Activated CD4-positive, alpha-beta memory T cell treated with anti-CD3 and anti-CD28 coated beads for 36 hours (primary cell): Measurements from ENCODE around the gene PPIF. TPM values are rescaled to one million over a fixed set of nuclear protein-coding genes. Genes with fewer than 3 reads are reported as not detected.

Experiments used
- CTCF ChIA-PET: fragments of 350-600 bp; sonication (Branson Sonifier 250); formaldehyde crosslinking; loops from one replicate; lab custom pipeline; 2021; ENCODE audit warnings: antibody characterized with exemption, inconsistent platforms; lab: Charles Lee
- POLR2A ChIA-PET: fragments of 350-600 bp; sonication (Branson Sonifier 250); formaldehyde crosslinking; loops from one replicate; lab custom pipeline; 2021; ENCODE audit warnings: antibody characterized with exemption; lab: Charles Lee
- DNase-seq: peaks from one replicate; pipeline ENCODE4 v3.0.0-alpha.2; 2020
- H3K27ac Mint-ChIP-seq: one replicate; pipeline ENCODE4 v1.8.0; 2021; ENCODE audit warnings: mixed read lengths
- H3K27me3 Mint-ChIP-seq: one replicate; pipeline ENCODE4 v1.8.0; 2021; ENCODE audit warnings: mixed read lengths
- H3K36me3 Mint-ChIP-seq: one replicate; pipeline ENCODE4 v1.8.0; 2021; ENCODE audit warnings: mixed read lengths
- H3K4me1 Mint-ChIP-seq: one replicate; pipeline ENCODE4 v1.8.0; 2021; ENCODE audit warnings: low read depth, mixed read lengths
- H3K4me3 Mint-ChIP-seq: one replicate; pipeline ENCODE4 v1.8.0; 2021; ENCODE audit warnings: mild to moderate bottlenecking, mixed read lengths
- H3K9me3 Mint-ChIP-seq: one replicate; pipeline ENCODE4 v1.8.0; 2021; ENCODE audit warnings: mixed read lengths
- intact Hi-C: fragments of 100-400 bp; cut with micrococcal nuclease; formaldehyde crosslinking; loops from one replicate; pipeline ENCODE4 v1.15.1; 2023
- total RNA-seq, 2 experiments: library from RNA; stranded (reverse); gene quantifications; one replicate each; pipeline ENCODE4 v1.2.3, GENCODE V29; 2021

The PPIF gene
- total RNA-seq, 2 experiments from 2014 or later: 87.2 to 94.0 TPM

GRCh38 chr10:79393924-79394610 is 46.8 kb downstream of the PPIF start:
- H3K36me3 Mint-ChIP-seq: no peaks in the 10 kb centered on the region

GRCh38 chr10:79394664-79395063 is 47.4 kb downstream of the PPIF start:
- intact Hi-C loops: no loop called here

More at GRCh38 chr10:79393924-79394610, 46.8 kb downstream of the PPIF start:
- no peak overlapping the region for H3K4me3 Mint-ChIP-seq
- POLR2A ChIA-PET: no interaction called here
- no peak for DNase-seq
- no peaks in the 10 kb centered on the region for H3K9me3 Mint-ChIP-seq
- CTCF ChIA-PET: interaction anchor here (1.3 kb wide), 1 partner anchor 100 kb away, joined by 3 read pairs; no protein-coding TSS in a partner anchor
- H3K27me3 Mint-ChIP-seq: peaks cover 1% of the 10 kb centered on the region
- H3K4me1 Mint-ChIP-seq: no peaks in the 10 kb centered on the region
- H3K27ac Mint-ChIP-seq: no peak overlapping the region
- intact Hi-C loops: no loop called here

GRCh38 chr10:79396520-79396919 is 49.3 kb downstream of the PPIF start:
- CTCF ChIA-PET: interaction anchor here (2.6 to 3.1 kb wide), 2 partner anchors 22 to 71 kb away, joined by 8 to 14 read pairs; no protein-coding TSS in a partner anchor

More at GRCh38 chr10:79394664-79395063, 47.4 kb downstream of the PPIF start:
- DNase-seq: no peak
- Mint-ChIP-seq H3K4me3 (no peak overlapping the region), H3K36me3 (no peaks in the 10 kb centered on the region), H3K4me1 (no peaks in the 10 kb centered on the region), H3K27me3 (peaks cover 1% of the 10 kb centered on the region), H3K27ac (no peak overlapping the region), H3K9me3 (no peaks in the 10 kb centered on the region)
- CTCF ChIA-PET: interaction anchor here (1.3 to 3.1 kb wide), 2 partner anchors 21 to 99 kb away, joined by 3 to 14 read pairs; no protein-coding TSS in a partner anchor
- POLR2A ChIA-PET: no interaction called here

GRCh38 chr10:79397051-79397450 is 49.8 kb downstream of the PPIF start:
- Mint-ChIP-seq H3K4me3 (no peak overlapping the region), H3K4me1 (no peaks in the 10 kb centered on the region), H3K27ac (no peak overlapping the region), H3K27me3 (peaks cover 1% of the 10 kb centered on the region), H3K9me3 (no peaks in the 10 kb centered on the region), H3K36me3 (no peaks in the 10 kb centered on the region)
- POLR2A ChIA-PET: no interaction called here
- intact Hi-C loops: no loop called here
- no peak for DNase-seq
- CTCF ChIA-PET: interaction anchor here (2.6 to 3.1 kb wide), 2 partner anchors 23 to 70 kb away, joined by 8 to 14 read pairs; no protein-coding TSS in a partner anchor

More at GRCh38 chr10:79396520-79396919, 49.3 kb downstream of the PPIF start:
- DNase-seq: no peak
- Mint-ChIP-seq H3K36me3 (no peaks in the 10 kb centered on the region), H3K27ac (no peak overlapping the region), H3K9me3 (no peaks in the 10 kb centered on the region), H3K4me3 (no peak overlapping the region), H3K27me3 (peaks cover 1% of the 10 kb centered on the region), H3K4me1 (no peaks in the 10 kb centered on the region)
- POLR2A ChIA-PET: no interaction called here
- intact Hi-C loops: no loop called here

DNA sequence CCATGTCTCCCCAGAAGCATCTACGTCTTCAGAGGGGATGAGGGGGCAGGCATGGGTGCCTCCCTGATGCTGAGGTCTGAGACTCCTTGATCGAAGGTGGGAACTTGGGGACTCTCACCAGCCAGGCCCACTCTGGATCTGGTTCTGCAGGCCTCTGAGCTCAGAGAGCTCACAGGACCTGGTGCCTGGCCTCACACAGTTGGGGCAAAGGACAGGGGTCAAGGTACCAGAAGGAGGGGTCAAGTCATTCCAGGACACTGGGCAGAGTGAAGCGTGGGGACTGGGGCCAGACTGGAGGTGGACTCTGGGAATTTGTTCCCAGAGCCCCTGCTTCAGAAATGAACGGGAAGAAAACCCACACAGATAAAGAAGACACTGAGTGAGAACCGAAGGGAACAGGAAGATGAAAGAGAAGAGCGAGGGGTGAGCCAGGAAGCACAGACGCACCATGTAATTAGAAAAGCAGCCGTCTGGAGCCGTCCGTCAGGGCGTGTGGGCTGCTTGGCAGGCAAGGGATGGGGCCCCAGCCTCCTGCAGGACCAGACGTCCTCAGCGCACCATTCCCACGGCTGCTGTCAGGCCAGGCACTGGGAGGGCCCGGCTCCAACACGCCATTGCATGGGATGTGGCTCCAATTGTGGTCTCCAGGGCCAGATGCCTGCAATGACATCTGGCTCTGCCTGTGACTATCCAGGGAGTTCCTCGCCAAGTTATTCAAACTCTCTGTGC is 50.5 kb downstream of the PPIF start:
- H3K4me1 Mint-ChIP-seq: no peaks in the 10 kb centered on the region
- no peaks in the 10 kb centered on the region for H3K36me3 Mint-ChIP-seq
- intact Hi-C loops: no loop called here
- no peak overlapping the region for H3K27ac Mint-ChIP-seq
- H3K9me3 Mint-ChIP-seq: no peaks in the 10 kb centered on the region
- H3K27me3 Mint-ChIP-seq: peaks cover 1% of the 10 kb centered on the region
- ChIA-PET POLR2A (no interaction called here), CTCF (interaction anchor here (0.9 to 3.1 kb wide), 3 partner anchors 24 to 70 kb away, joined by 3 to 14 read pairs (median 8); no protein-coding TSS in a partner anchor)
- H3K4me3 Mint-ChIP-seq: no peak overlapping the region
- no peak for DNase-seq

DNA sequence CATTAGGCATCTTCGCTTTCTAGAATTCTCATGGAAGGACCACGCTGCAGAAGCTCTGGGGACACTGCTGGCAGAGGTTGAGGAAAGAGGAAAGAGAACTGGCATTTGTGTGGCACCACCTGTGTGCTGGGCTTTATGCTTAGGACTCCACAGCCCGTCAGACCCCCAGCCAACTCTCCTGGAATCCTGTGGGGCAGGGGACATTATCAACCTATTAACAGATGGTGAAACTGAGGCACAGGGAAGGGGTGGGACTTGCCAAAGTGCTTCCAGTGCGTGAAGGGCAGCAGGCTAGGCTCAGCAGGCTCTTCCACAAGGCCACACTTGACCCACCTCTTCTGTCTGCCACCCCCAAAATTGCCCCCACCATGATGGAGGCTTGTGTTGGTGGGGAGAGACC is 51.4 kb downstream of the PPIF start:
- H3K27me3 Mint-ChIP-seq: peaks cover 1% of the 10 kb centered on the region
- no peaks in the 10 kb centered on the region for H3K9me3 Mint-ChIP-seq
- no peak overlapping the region for H3K27ac Mint-ChIP-seq
- H3K4me3 Mint-ChIP-seq: no peak overlapping the region
- intact Hi-C loops: no loop called here
- no peaks in the 10 kb centered on the region for H3K4me1 Mint-ChIP-seq
- H3K36me3 Mint-ChIP-seq: no peaks in the 10 kb centered on the region
- ChIA-PET CTCF (interaction anchor here (0.9 to 1.8 kb wide), 3 partner anchors 64 to 78 kb away, joined by 3 to 8 read pairs (median 4); no protein-coding TSS in a partner anchor), POLR2A (no interaction called here)
- no peak for DNase-seq

DNA sequence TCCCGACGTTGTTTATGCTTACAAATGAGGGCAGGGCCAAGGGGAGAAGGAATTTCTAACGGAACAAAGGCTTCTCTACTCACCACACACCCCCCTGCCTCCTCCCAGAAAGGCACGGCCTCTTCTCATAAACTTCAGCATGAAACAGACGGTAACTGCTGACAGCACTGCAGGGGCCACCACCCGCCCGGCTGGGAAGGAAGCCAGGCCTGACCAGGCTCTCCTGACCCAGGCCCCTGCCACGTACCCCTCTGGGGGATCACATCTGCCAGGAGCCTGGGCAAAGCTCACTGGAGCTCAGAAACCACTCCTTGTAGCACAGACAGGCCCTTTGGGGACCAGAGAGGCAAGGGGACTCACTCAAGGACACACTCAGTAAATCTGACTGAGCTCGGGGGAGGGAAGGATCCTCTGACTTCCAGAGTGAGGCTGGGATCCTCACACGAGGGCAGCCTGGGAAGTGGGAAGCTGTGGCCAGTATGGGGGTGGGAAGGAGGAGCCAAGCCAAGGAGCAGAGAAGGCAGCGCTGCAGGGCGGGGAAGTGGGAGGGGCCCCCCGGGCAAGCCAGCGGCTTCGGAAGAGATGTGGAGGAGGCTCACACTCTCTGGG is 52.1 kb downstream of the PPIF start:
- POLR2A ChIA-PET: no interaction called here
- no peak for DNase-seq
- H3K27ac Mint-ChIP-seq: no peak overlapping the region
- CTCF ChIA-PET: interaction anchor here (1.1 to 2.4 kb wide), 5 partner anchors 63 to 88 kb away, joined by 3 to 16 read pairs (median 5); no protein-coding TSS in a partner anchor
- no peak overlapping the region for H3K4me3 Mint-ChIP-seq
- H3K27me3 Mint-ChIP-seq: peaks cover 1% of the 10 kb centered on the region
- intact Hi-C loops: no loop called here
- no peaks in the 10 kb centered on the region for H3K9me3 Mint-ChIP-seq
- H3K4me1 Mint-ChIP-seq: no peaks in the 10 kb centered on the region
- no peaks in the 10 kb centered on the region for H3K36me3 Mint-ChIP-seq

DNA sequence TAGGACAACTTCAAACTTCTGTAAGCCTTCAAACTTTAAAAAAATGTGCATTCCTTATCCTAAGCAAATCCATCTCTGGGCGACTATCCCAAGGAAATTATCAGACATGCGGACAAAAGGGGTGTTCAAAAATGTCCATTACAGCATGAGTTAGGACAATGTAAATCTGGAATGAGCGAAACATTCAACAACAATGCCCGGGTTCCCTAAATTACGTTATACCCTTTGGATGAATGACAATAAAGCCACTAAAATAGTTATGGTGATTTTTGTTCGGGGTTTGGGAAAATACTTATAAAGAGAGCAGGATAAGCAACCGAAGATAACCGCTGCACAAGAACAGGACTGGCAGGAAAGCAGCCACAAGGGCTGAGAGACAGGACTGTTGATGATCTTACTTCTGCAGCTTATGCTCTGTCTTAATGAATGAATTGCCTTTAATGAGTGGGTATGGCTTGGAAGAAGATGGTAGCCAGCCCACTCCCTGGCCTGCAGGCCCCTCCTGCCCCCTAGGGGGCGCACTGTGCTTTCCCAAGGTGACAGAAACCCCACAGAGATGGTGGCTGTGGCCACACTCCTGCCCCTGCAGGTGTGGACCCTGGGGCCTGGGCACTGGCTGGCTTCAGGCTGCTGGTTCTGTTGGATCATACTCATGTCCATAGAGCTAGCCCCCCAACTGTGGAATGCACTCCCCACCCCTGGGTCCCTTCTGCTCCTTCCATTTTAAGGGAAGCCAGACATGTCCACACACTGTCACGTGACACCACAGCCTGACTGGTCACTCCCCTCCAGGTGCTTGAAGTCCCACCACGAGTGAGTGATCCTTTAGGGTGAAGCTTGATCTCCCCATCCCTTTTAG is 53.1 kb downstream of the PPIF start:
- ChIA-PET POLR2A (no interaction called here), CTCF (interaction anchor here (0.6 to 2.4 kb wide), 14 partner anchors 12 to 172 kb away, joined by 3 to 16 read pairs (median 4); no protein-coding TSS in a partner anchor)
- no peaks in the 10 kb centered on the region for H3K9me3 Mint-ChIP-seq
- no peaks in the 10 kb centered on the region for H3K4me1 Mint-ChIP-seq
- peak; percentile 76 for DNase-seq
- intact Hi-C loops: loop anchor here (1.0 to 2.0 kb wide), 2 partner anchors 26 to 67 kb away; no protein-coding TSS in a partner anchor
- no peak overlapping the region for H3K4me3 Mint-ChIP-seq
- H3K27ac Mint-ChIP-seq: no peak overlapping the region
- H3K36me3 Mint-ChIP-seq: no peaks in the 10 kb centered on the region
- H3K27me3 Mint-ChIP-seq: peaks cover 1% of the 10 kb centered on the region

DNA sequence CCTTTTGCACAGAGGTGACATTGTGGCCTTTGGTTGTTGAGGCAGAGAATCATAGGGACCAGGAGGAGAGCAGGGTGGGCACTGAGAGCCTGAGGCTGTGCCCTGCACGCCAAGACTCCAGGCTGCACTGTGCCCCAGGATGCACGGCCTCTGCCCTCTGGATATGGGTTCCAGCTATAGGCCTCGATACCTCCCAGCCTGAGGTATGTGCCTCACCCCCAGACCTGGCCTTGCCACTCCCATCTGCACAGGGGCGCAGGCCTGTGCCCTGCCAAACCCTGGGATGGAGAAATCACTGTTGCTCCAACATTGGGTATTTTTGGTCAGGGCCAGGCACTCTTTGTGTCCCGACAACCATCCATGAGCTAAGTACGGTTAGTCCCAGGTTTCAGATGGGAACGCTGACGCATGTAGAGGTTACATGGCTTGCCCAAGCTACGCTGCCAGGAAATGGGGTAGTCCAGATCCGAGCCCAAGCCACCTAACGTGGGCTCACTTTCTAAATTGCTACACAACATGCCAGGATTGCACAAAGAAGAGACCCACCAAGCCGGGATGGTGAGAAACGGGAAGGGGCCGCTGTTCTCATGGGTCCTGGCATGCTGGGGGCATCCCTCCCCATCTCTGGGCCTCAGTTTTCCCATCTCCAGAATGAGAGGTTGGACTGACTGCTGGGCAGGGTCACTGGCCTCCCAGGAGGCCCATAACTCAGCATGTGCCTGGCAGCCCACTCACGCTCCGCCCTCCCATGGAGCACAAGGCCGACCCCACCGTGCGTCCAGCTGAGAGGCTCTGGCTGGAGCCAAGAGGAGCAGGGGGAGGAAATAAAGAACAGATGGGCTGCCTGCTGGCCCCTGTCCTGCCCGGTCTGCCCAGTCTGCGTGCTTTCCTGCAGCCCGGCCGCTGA is 54.0 kb downstream of the PPIF start:
- Mint-ChIP-seq H3K4me1 (no peaks in the 10 kb centered on the region), H3K4me3 (no peak overlapping the region), H3K27me3 (peaks cover 1% of the 10 kb centered on the region), H3K9me3 (no peaks in the 10 kb centered on the region), H3K36me3 (no peaks in the 10 kb centered on the region), H3K27ac (no peak overlapping the region)
- POLR2A ChIA-PET: no interaction called here
- CTCF ChIA-PET: interaction anchor here (0.7 to 2.4 kb wide), 7 partner anchors 11 to 93 kb away, joined by 3 to 16 read pairs (median 4); no protein-coding TSS in a partner anchor
- intact Hi-C loops: loop anchor here (2.0 kb wide), 1 partner anchor 26 kb away; no protein-coding TSS in a partner anchor
- no peak for DNase-seq

DNA sequence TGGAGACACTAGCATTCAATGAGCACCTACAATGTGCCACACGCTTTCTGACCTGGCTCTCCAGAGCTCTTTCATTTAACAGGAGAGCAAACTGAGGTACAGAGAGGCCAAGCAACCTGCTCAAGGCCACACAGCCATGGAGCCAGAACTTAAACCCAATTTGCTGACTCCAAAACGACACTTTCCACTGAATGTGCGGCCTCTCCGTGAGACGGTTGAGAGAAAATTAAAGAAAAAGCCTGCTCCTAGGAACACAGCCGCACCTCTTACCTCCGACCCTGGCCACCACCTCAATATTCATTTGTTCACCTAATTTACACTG is 55.3 kb downstream of the PPIF start:
- H3K36me3 Mint-ChIP-seq: no peaks in the 10 kb centered on the region
- H3K27me3 Mint-ChIP-seq: peaks cover 1% of the 10 kb centered on the region
- CTCF ChIA-PET: interaction anchor here (0.8 kb wide), 1 partner anchor 88 kb away, joined by 3 read pairs; no protein-coding TSS in a partner anchor
- H3K9me3 Mint-ChIP-seq: no peaks in the 10 kb centered on the region
- intact Hi-C loops: no loop called here
- DNase-seq: no peak
- POLR2A ChIA-PET: no interaction called here
- no peak overlapping the region for H3K4me3 Mint-ChIP-seq
- H3K27ac Mint-ChIP-seq: no peak overlapping the region
- H3K4me1 Mint-ChIP-seq: no peaks in the 10 kb centered on the region
